ENCODE measurements around the gene PPIL1.
"Not testable (repeated sequence)": the region's sequence is repeated elsewhere in the genome, so short reads cannot be mapped to it uniquely, and the experiment has no call there.

Gene PPIL1

DNA sequence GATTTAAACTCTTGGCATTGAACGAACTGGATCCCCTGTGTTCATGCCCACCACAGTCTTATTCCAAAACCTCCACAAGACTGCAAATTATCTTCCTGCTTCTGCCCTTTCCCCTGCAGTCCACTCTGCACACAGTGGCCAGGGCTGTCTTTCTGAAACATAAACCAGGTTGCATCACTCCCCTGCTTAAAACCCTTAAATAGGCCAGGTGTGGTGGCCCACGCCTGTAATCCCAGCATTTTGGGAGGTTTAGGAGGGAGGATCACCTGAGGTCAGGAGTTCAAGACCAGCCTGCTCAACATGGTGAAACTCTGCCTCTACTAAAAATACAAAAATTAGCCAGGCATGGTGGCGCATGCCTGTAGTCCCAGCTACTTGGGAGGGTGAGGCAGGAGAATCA, 61.6 kb downstream of the PPIL1 start:
- DNase-seq = not testable (repeated sequence)

DNA sequence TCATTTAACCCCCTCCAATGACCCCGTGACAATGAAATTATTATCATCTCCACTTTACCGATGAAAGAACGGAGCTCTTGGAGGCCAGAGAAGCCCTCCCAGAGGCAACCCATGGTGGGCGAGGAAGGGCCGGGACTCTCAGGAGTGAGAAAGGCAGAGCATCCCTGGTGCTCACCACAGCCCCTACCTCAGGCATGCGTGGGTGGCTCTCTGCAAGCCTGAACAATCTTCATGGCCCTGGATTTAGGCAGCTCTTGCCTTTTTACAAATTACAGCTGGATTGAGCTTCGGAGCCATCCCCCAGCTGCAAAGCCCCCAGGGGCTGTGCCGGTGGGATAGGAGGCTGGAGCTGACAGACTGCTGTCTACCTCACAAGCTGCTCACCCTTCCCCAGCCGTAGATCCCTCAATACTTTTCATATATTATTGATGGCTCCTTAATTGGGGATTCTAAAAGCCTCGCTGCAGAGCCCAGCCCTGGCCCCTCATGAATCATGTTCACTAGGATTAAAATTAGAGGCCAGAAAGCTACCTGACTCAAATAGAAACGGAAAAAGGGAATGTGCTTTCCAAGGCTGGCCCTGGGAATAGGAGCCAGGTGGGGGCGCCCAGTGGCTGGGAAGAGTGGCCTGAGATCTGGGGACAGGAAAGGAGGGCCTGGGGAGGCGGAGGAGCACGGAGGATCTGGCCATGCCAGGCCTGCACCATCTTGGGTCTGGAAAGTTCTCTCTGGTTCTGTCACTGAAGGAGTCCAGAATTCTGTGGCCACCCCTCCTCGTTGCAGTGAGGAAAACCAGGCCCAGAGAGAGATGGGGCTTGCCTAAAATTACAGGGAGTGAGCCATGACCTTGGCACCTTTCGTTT, 64.4 kb downstream of the PPIL1 start:
- DNase-seq = no peak

- no peak for DNase-seq
Measured at GRCh38 chr6:36809156-36809555, 65.4 kb downstream of the PPIL1 start.

- no peak for DNase-seq
Measured at GRCh38 chr6:36808634-36809033, 66.0 kb downstream of the PPIL1 start.

- DNase-seq = no peak
Measured at GRCh38 chr6:36807750-36808149, 66.9 kb downstream of the PPIL1 start.

- DNase-seq = no peak
Measured at GRCh38 chr6:36807143-36807542, 67.5 kb downstream of the PPIL1 start.

DNA sequence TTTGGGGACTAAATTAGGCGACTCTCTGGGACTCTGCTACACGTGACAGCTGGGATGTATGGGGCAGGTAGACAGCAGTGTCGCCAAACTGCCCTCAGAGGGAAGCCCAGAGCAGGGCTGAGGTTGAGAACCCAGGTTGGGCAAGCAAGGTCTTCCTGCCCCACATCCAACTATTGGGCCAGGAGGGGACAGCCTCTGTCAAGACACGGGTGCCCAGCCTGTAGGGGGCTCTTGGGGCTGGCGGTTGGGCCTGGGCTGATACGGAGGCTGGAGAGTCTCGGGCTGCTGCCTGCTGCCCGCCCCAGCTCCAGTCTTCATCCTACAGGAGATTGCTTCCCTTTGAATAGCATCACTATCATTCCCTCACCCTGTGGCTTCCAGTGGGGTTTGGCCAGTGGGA, 68.7 kb downstream of the PPIL1 start:
- no peak for DNase-seq

DNA sequence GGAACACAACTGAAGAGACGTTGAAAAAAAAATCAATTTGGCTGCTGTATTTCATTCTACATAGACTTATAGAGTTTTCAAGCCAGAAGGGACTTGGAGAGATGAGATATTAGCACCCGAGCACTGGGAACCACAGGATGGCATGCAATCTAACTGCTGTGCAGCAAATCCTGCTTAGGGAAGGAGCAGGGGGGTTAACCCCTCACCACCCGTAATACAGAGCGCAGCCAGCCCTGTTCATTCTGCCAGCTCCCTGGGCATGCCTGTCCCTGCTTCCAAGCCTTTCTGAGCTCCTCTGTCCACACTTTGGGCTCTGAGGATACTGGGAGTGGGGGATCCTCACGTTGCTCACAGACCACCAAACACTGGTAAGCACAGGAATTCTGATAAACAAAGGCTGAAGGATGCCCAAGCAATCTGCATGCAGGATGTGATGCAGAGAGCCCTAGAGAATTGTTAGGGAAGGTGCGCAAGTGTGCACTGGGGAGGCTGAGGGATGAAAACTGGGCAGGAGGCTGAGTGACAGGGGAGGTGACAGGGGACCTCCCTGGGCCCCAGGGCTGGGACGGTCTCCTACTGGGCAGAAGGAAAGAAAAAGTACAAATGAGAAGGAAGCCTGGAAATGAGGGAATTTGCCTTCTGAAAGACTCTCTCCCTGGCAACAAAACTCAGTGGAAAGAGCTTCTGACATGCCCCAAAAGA, 69.4 kb downstream of the PPIL1 start:
- DNase-seq = no peak

Data from SHP77 (cell line).